ENCODE data around the gene MYO15B. TPM values are rescaled to one million over a fixed set of nuclear protein-coding genes. Genes with fewer than 3 reads are reported as not detected.

MYO15B gene
- total and polyA plus RNA-seq, 2 of the 13 experiments (the other 11 are each of a cell fraction or from before 2014, with no cell fraction given): 2.8 to 8.1 TPM

- Histone ChIP-seq H3K27me3 (ENCODE audit: control insufficient read depth in 1 of 2, insufficient read depth in 2 of 2, low read length in 2 of 2) (no peaks in the 10 kb centered on the region), H3K79me2 (ENCODE audit: insufficient read depth, low read length) (no peaks in the 10 kb centered on the region), H3K4me2 (ENCODE audit: low read depth, low read length) (no peak overlapping the region), H3K4me1 (ENCODE audit: insufficient read depth, low read length) (peaks cover 46% of the 10 kb centered on the region), H3K9me3 (ENCODE audit: low read length) (no peaks in the 10 kb centered on the region), H2AFZ (ENCODE audit: low read length) (no peak overlapping the region), H3K36me3 (replicated peaks in 1 of 2; ENCODE audit: control insufficient read depth in 1 of 2, insufficient read depth in 2 of 2, low read length in 2 of 2) (peaks cover 6 to 23% of the 10 kb centered on the region in 2 experiments; a peak in 3 of 5 replicates), H4K20me1 (ENCODE audit: insufficient read depth, low read length) (no peaks in the 10 kb centered on the region), H3K9ac (ENCODE audit: insufficient read depth, low read depth, low read length) (no peak overlapping the region), H3K27ac (ENCODE audit: extremely low read length, insufficient read depth, low read length) (no peak overlapping the region), H3K4me3 (replicated peaks in 1 of 3; ENCODE audit: insufficient read depth in 1 of 3, low read depth in 2 of 3, low read length in 3 of 3) (no peak overlapping the region)
- in situ Hi-C loops (cut with HindIII; ENCODE audit: extremely low pct_ligation_motif_present, low pct_unique_long_range_greater_than_20kb) (no loop called here), intact Hi-C loops (cut with micrococcal nuclease; ENCODE audit: unreplicated experiment) (no loop called here)
- FAIRE-seq: no peak
- 95% methylated on average over 13 of the region's 13 CpGs for WGBS (ENCODE audit: low lambda C conversion rate)
- ChIA-PET POLR2A (interaction anchor here (1.2 kb wide), 1 partner anchor 21 kb away, joined by 4 read pairs; the partner anchor contains the start of gene LLGL2), CTCF (ENCODE audit: low intra/inter-chr PET ratio, low total read pairs) (no interaction called here)
- no peak for DNase-seq (ENCODE audit: low spot score)
- TF ChIP-seq GFI1 (CRISPR knock-in tag; IDR thresholded peaks at IDR 0.05; ENCODE audit: borderline replicate concordance) (no peak), AGO2 (optimal IDR thresholded peaks at IDR 0.05; ENCODE audit: low read depth, low read length) (peak; percentile 19)
- TF ChIP-seq, protein P1, sequence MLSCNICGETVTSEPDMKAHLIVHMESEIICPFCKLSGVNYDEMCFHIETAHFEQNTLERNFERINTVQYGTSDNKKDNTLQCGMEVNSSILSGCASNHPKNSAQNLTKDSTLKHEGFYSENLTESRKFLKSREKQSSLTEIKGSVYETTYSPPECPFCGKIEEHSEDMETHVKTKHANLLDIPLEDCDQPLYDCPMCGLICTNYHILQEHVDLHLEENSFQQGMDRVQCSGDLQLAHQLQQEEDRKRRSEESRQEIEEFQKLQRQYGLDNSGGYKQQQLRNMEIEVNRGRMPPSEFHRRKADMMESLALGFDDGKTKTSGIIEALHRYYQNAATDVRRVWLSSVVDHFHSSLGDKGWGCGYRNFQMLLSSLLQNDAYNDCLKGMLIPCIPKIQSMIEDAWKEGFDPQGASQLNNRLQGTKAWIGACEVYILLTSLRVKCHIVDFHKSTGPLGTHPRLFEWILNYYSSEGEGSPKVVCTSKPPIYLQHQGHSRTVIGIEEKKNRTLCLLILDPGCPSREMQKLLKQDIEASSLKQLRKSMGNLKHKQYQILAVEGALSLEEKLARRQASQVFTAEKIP (CRISPR knock-in tag; IDR thresholded peaks at IDR 0.05; ENCODE audit: borderline replicate concordance): no peak
- BruUV-seq (replicated peaks): no TSS peak
- ATAC-seq: no peak
These were observed 41.4 kb upstream of the MYO15B start for GRCh38 chr17:75546181-75546580.

GRCh38 chr17:75547091-75547490 lies 40.5 kb upstream of the MYO15B start:
- no TSS peak for BruUV-seq (replicated peaks)
- no peak for DNase-seq (ENCODE audit: low spot score)
- Histone ChIP-seq H4K20me1 (ENCODE audit: insufficient read depth, low read length) (no peaks in the 10 kb centered on the region), H3K4me2 (ENCODE audit: low read depth, low read length) (no peak overlapping the region), H3K27me3 (ENCODE audit: control insufficient read depth in 1 of 2, insufficient read depth in 2 of 2, low read length in 2 of 2) (no peaks in the 10 kb centered on the region), H3K36me3 (replicated peaks in 1 of 2; ENCODE audit: control insufficient read depth in 1 of 2, insufficient read depth in 2 of 2, low read length in 2 of 2) (peaks cover 6 to 24% of the 10 kb centered on the region in 2 experiments; a peak in 3 of 5 replicates), H3K4me3 (replicated peaks in 1 of 3; ENCODE audit: insufficient read depth in 1 of 3, low read depth in 2 of 3, low read length in 3 of 3) (no peak overlapping the region), H3K79me2 (ENCODE audit: insufficient read depth, low read length) (no peaks in the 10 kb centered on the region), H2AFZ (ENCODE audit: low read length) (no peak overlapping the region), H3K9ac (ENCODE audit: insufficient read depth, low read depth, low read length) (no peak overlapping the region), H3K27ac (ENCODE audit: extremely low read length, insufficient read depth, low read length) (no peak overlapping the region), H3K4me1 (ENCODE audit: insufficient read depth, low read length) (peaks cover 46% of the 10 kb centered on the region), H3K9me3 (ENCODE audit: low read length) (no peaks in the 10 kb centered on the region)
- ChIA-PET POLR2A (interaction anchor here (1.2 kb wide), 1 partner anchor 22 kb away, joined by 4 read pairs; the partner anchor contains the start of gene LLGL2), CTCF (ENCODE audit: low intra/inter-chr PET ratio, low total read pairs) (no interaction called here)
- FAIRE-seq: no peak
- in situ Hi-C loops (cut with HindIII; ENCODE audit: extremely low pct_ligation_motif_present, low pct_unique_long_range_greater_than_20kb): no loop called here
- no peak for ATAC-seq
- WGBS (ENCODE audit: low lambda C conversion rate): 95% methylated on average over 9 of the region's 9 CpGs
- no peak for TF ChIP-seq ZBTB8A (CRISPR knock-in tag; IDR thresholded peaks at IDR 0.05; ENCODE audit: borderline replicate concordance, low read depth)
- TF ChIP-seq ZNF629 (CRISPR knock-in tag; conservative IDR thresholded peaks at IDR 0.05): peak; percentile 59
- intact Hi-C loops (cut with micrococcal nuclease; ENCODE audit: unreplicated experiment): no loop called here

All from HepG2 (cell line).